ENCODE measurements around the gene EIF2D. TPM values are rescaled to one million over a fixed set of nuclear protein-coding genes. Genes with fewer than 3 reads are reported as not detected.

EIF2D gene
- total and polyA plus RNA-seq, 9 of the 15 experiments (the other 6 are each of a cell fraction or from before 2014, with no cell fraction given), result 81.1 to 138 (median 93.9) TPM

- TF ChIP-seq ZBTB11 (CRISPR knock-in tag; IDR thresholded peaks at IDR 0.05) (0 out of 6 replicates have a peak, but pooled peaks of 1 of the 3 experiments have one; percentile 23), ZNF583 (CRISPR knock-in tag; IDR thresholded peaks at IDR 0.05) (no peak), TFAP4 (CRISPR knock-in tag; IDR thresholded peaks at IDR 0.05; ENCODE audit: borderline replicate concordance) (peak; percentile 26; the same call in 1 of the 2 replicates), TEAD1 (CRISPR knock-in tag; IDR thresholded peaks at IDR 0.05) (0 out of 4 replicates have a peak, but pooled peaks of 1 of the 2 experiments have one; percentile 46), MAFG (tag; conservative IDR thresholded peaks at IDR 0.05) (peak; percentile 41), MAFF (IDR thresholded peaks at IDR 0.05; ENCODE audit: low read length) (0 out of 2 replicates have a peak, but pooled peaks have one; percentile 20), USF1 (CRISPR knock-in tag; IDR thresholded peaks at IDR 0.05) (no peak; the same call in 1 of the 2 replicates), ATF6 (CRISPR knock-in tag; IDR thresholded peaks at IDR 0.05) (peak; percentile 80; the same call in 1 of the 2 replicates), C11orf30 (IDR thresholded peaks at IDR 0.05; ENCODE audit: low read depth) (peak; percentile 59; the same call in 1 of the 2 replicates), POLR3A (IDR thresholded peaks at IDR 0.05; ENCODE audit: borderline replicate concordance, extremely low read depth, insufficient read depth, insufficient read length) (no peak)
Measured at GRCh38 chr1:206563367-206564207, 48.7 kb downstream of the EIF2D start (continued).
